GM12878 (cell line): ENCODE data around the gene POLR3G. TPM values are rescaled to one million over a fixed set of nuclear protein-coding genes. Genes with fewer than 3 reads are reported as not detected.

Experiments used
- ATAC-seq: fragments of 200-7000 bp; cut with Tn5 transposase; 3 replicates; pipeline ENCODE4 v1.9.1; 2020; ENCODE audit warnings: mild to moderate bottlenecking, moderate library complexity
- BruUV-seq: library from RNA; stranded (reverse); fragments of 400-500 nt; replicated peaks from 2 replicates; lab custom pipeline; 2021; lab: Mats Ljungman, UMichigan
- CTCF ChIA-PET: fragments of 300-600 bp; sonication (Branson Sonifier 250); formaldehyde crosslinking; extraction: SDS; loops from one replicate; lab custom pipeline; 2021; ENCODE audit warnings: inconsistent platforms; lab: Yijun Ruan, JAX
- POLR2A ChIA-PET: fragments of 350-600 bp; formaldehyde crosslinking; extraction: SDS; loops from one replicate; lab custom pipeline; 2021; ENCODE audit warnings: inconsistent platforms; lab: Charles Lee
- RAD21 ChIA-PET: fragments of 300-600 bp; sonication (Branson Sonifier 250); formaldehyde crosslinking; loops from one replicate; lab custom pipeline; 2023; ENCODE audit warnings: antibody characterized with exemption; ENCODE audit not compliant: unreplicated experiment; lab: Charles Lee
- SMC1A ChIA-PET: fragments of 300-600 bp; sonication (Branson Sonifier 250); formaldehyde crosslinking; loops from one replicate; lab custom pipeline; 2023; ENCODE audit not compliant: unreplicated experiment, uncharacterized antibody; lab: Charles Lee
- DNase-seq: peaks from one replicate; pipeline ENCODE4 v3.0.0-alpha.2; 2011; ENCODE audit warnings: low read depth, low spot score
- FAIRE-seq: peaks from 3 replicates; lab custom pipeline; 2011; peaks lifted over from hg19 to GRCh38; lab: Jason Lieb, UNC
- H2AFZ ChIP-seq: 2 replicates; pipeline ENCODE4 v1.6.0; 2011; ENCODE audit warnings: low read depth, low read length, control low read depth; ENCODE audit not compliant: control insufficient read depth
- H3K27ac ChIP-seq: 2 replicates; pipeline ENCODE4 v1.5.1; 2011; ENCODE audit warnings: control low read depth; ENCODE audit not compliant: control insufficient read depth, insufficient read depth
- H3K27me3 ChIP-seq, 2 experiments: replicated peaks in 1 of 2; 2 replicates each; pipeline versions ENCODE4 v1.6.0 to v1.6.1; 2011; ENCODE audit warnings: low read length in 1 of 2; ENCODE audit not compliant: control insufficient read depth in 2 of 2, insufficient read depth in 2 of 2
- H3K36me3 ChIP-seq, 2 experiments: 2 replicates each; pipeline ENCODE4 v1.5.1; 2011; ENCODE audit warnings: low read length in 1 of 2; ENCODE audit not compliant: control insufficient read depth in 2 of 2, insufficient read depth in 2 of 2
- H3K4me1 ChIP-seq: 2 replicates; pipeline ENCODE4 v1.6.1; 2011; ENCODE audit warnings: mild to moderate bottlenecking, low read length, moderate library complexity, mixed read lengths; ENCODE audit not compliant: control insufficient read depth, insufficient read depth
- H3K4me2 ChIP-seq: 2 replicates; pipeline ENCODE4 v1.6.0; 2011; ENCODE audit warnings: control low read depth; ENCODE audit not compliant: control insufficient read depth, insufficient read depth
- H3K4me3 ChIP-seq: fragments of 200-600 bp; sonication (generic); 2 replicates; pipeline ENCODE4 v1.5.1; 2016
- H3K79me2 ChIP-seq: 2 replicates; pipeline ENCODE4 v1.6.0; 2011; ENCODE audit warnings: low read length; ENCODE audit not compliant: control insufficient read depth, insufficient read depth
- H3K9ac ChIP-seq: 2 replicates; pipeline ENCODE4 v1.8.0; 2011; ENCODE audit warnings: low read length, control low read depth, mixed read lengths; ENCODE audit not compliant: control insufficient read depth, insufficient read depth
- H3K9me3 ChIP-seq: replicated peaks from 3 replicates; pipeline ENCODE4 v1.5.1; 2011; ENCODE audit warnings: mild to moderate bottlenecking, low read length; ENCODE audit not compliant: control insufficient read depth, insufficient read depth
- H4K20me1 ChIP-seq: 2 replicates; pipeline ENCODE4 v1.6.0; 2011; ENCODE audit not compliant: control insufficient read depth, insufficient read depth
- BRCA1 ChIP-seq: IDR thresholded peaks from 2 replicates; pipeline ENCODE4 v1.6.1; 2011; ENCODE audit warnings: low read depth, low read length, improper control_type of control experiment
- CEBPB ChIP-seq, 2 experiments: fragments of 150-350 bp in 1 of 2; IDR thresholded peaks; 2 replicates each; pipeline ENCODE4 v1.6.1; 2012 to 2014; ENCODE audit warnings: low read depth in 2 of 2, low read length in 2 of 2, borderline replicate concordance in 1 of 2, inconsistent platforms in 1 of 2
- CHD2 ChIP-seq: IDR thresholded peaks from 2 replicates; pipeline ENCODE4 v1.6.1; 2011; ENCODE audit warnings: low read depth, low read length, improper control_type of control experiment, borderline replicate concordance
- DPF2 ChIP-seq: fragments of 450-650 bp; IDR thresholded peaks from 2 replicates; pipeline ENCODE4 v1.6.1; 2017; ENCODE audit warnings: mild to moderate bottlenecking
- E4F1 ChIP-seq: fragments of 450-650 bp; IDR thresholded peaks from 2 replicates; pipeline ENCODE4 v1.6.1; 2018; ENCODE audit warnings: borderline replicate concordance, mild to moderate bottlenecking; ENCODE audit not compliant: partially characterized antibody
- HDAC6 ChIP-seq: fragments of 200-600 bp; sonication (generic); IDR thresholded peaks from one replicate; pipeline ENCODE4 v1.8.0; 2017; ENCODE audit warnings: antibody characterized with exemption; ENCODE audit not compliant: unreplicated experiment
- MEF2A ChIP-seq: IDR thresholded peaks from 2 replicates; pipeline ENCODE4 v1.6.1; 2011; ENCODE audit warnings: low read depth, mild to moderate bottlenecking, low read length, moderate library complexity; ENCODE audit not compliant: insufficient read depth
- MTA3 ChIP-seq: IDR thresholded peaks from 2 replicates; pipeline ENCODE4 v1.6.1; 2012; ENCODE audit warnings: low read length, inconsistent platforms, borderline replicate concordance
- NR2C2 ChIP-seq: IDR thresholded peaks from 2 replicates; pipeline ENCODE4 v1.6.1; 2011; ENCODE audit warnings: borderline replicate concordance, low read depth; ENCODE audit not compliant: control insufficient read depth, insufficient read length
- POLR2A ChIP-seq: IDR thresholded peaks from 2 replicates; pipeline ENCODE4 v1.6.1; 2011; ENCODE audit warnings: low read depth, mild to moderate bottlenecking, low read length
- ZSCAN29 ChIP-seq: fragments of 450-650 bp; IDR thresholded peaks from 2 replicates; pipeline ENCODE4 v1.6.1; 2017; ENCODE audit warnings: mild to moderate bottlenecking, moderate library complexity
- WGBS: methylation state at CpG from one replicate; pipeline ENCODE4 v1.1.6; 2016; ENCODE audit warnings: low lambda C conversion rate; ENCODE audit not compliant: insufficient replicate concordance, insufficient coverage; ENCODE audit errors: missing lambda C conversion rate; 5-methylcytosine and 5-hydroxymethylcytosine counted together
- in situ Hi-C: fragments of 300-500 bp; cut with MboI; formaldehyde crosslinking; loops from 9 replicates; pipeline ENCODE4 v1.14.3; 2018; ENCODE audit warnings: mixed read lengths
- intact Hi-C: fragments of 100-400 bp; cut with micrococcal nuclease; formaldehyde crosslinking; loops from one replicate; pipeline ENCODE4 v1.14.2; 2022; ENCODE audit not compliant: unreplicated experiment
- polyA plus RNA-seq, 11 experiments: library from polyadenylated mRNA; depleted of rRNA in 4 of 11; unstranded in 6 of 11; stranded (reverse) in 5 of 11; fragments of >200 nt; fragmentation: Nextera tagmentation in 4 of 11; fragmentation: Illumina TruSeq in 1 of 11; extraction: Ambion mirVana in 4 of 11; extraction: Trizol in 1 of 11; gene quantifications; 1 replicate in 1 of 11; 2 replicates in 10 of 11; pipeline versions ENCODE4 v1.2.1 to v1.2.3, GENCODE V29; 2011 to 2016; ENCODE audit warnings: inconsistent platforms in 2 of 11, missing spikeins in 2 of 11, low read depth in 1 of 11
- total RNA-seq, 4 experiments: library from RNA; depleted of rRNA in 3 of 4; stranded (reverse); fragments of >200 nt in 3 of 4; fragmentation: Illumina TruSeq in 1 of 4; extraction: Trizol in 1 of 4; gene quantifications; 2 replicates each; pipeline versions ENCODE4 v1.2.1 to v1.2.3, GENCODE V29; 2013 to 2021

POLR3G gene
- total and polyA plus RNA-seq, 10 of the 15 experiments (the other 5 are each of a cell fraction or from before 2014, with no cell fraction given), result 15.2 to 50.9 (median 27.5) TPM

DNA sequence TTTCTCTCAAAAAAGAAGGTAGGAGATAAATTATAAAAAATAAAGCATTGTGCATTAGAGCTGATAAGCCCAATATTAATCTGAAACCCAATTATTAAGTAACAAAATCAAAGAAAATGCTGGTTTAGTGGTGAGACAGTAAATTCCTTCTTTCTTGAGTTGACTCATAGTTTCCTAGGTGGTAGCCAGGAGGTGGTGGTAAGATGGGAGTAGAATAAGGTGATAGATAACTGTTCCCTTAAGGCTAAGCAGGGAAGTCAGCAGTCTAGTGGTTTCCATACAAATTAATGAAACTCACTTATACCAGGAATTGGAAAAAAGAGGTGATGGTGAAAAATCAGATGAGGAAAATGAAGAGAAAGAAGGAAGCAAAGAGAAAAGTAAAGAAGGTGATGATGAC lies 31.6 kb downstream of the POLR3G start:
- SMC1A ChIA-PET, result no interaction called here
- POLR2A ChIA-PET, result no interaction called here
- Histone ChIP-seq H2AFZ (no peak overlapping the region), H3K9ac (no peak overlapping the region), H3K4me3 (no peak overlapping the region), H3K36me3 (no peaks in the 10 kb centered on the region; a peak in 2 of 4 replicates), H3K27me3 (no peaks in the 10 kb centered on the region), H3K79me2 (no peaks in the 10 kb centered on the region), H4K20me1 (no peaks in the 10 kb centered on the region), H3K9me3 (no peaks in the 10 kb centered on the region), H3K4me1 (no peaks in the 10 kb centered on the region), H3K4me2 (no peak overlapping the region), H3K27ac (no peak overlapping the region)
- intact Hi-C loops, result no loop called here
- BruUV-seq, result no TSS peak
- in situ Hi-C loops, result no loop called here
- DNase-seq, result no peak
- no peak for FAIRE-seq
- no peak for ATAC-seq
- CTCF ChIA-PET, result no interaction called here
- RAD21 ChIA-PET, result interaction anchor here (1.5 kb wide), 1 partner anchor 30 kb away, joined by 4 read pairs; no protein-coding TSS in a partner anchor
- no peak for TF ChIP-seq CEBPB (IDR thresholded peaks at IDR 0.05; ENCODE audit: borderline replicate concordance in 1 of 2, low read depth in 2 of 2, low read length in 2 of 2)
- TF ChIP-seq E4F1, result no peak
- no peak for TF ChIP-seq NR2C2
- TF ChIP-seq POLR2A, result no peak
- TF ChIP-seq, all 136 proteins: peak for 0

GRCh38 chr5:90510438-90510837 lies 35.8 kb downstream of the POLR3G start:
- H3K79me2 ChIP-seq, result no peaks in the 10 kb centered on the region
- ChIA-PET CTCF (interaction anchor here (0.8 kb wide), 1 partner anchor 11 kb away, joined by 4 read pairs; no protein-coding TSS in a partner anchor), POLR2A (no interaction called here), SMC1A (no interaction called here), RAD21 (no interaction called here)
- no peaks in the 10 kb centered on the region for H3K9me3 ChIP-seq
- in situ Hi-C loops, result no loop called here
- no peak overlapping the region for H3K4me2 ChIP-seq
- intact Hi-C loops, result no loop called here
- no peak for DNase-seq
- no peaks in the 10 kb centered on the region; a peak in 1 of 4 replicates for H3K36me3 ChIP-seq
- H4K20me1 ChIP-seq, result no peaks in the 10 kb centered on the region
- 100% methylated on average over 1 of the region's 1 CpG for WGBS
- no peak for FAIRE-seq
- no peak overlapping the region for H3K4me3 ChIP-seq
- ATAC-seq, result no peak
- no peak overlapping the region for H3K9ac ChIP-seq
- BruUV-seq, result no TSS peak
- H2AFZ ChIP-seq, result no peak overlapping the region
- no peak overlapping the region for H3K27ac ChIP-seq
- no peaks in the 10 kb centered on the region for H3K4me1 ChIP-seq
- H3K27me3 ChIP-seq, result no peaks in the 10 kb centered on the region
- TF ChIP-seq MTA3, result no peak
- TF ChIP-seq BRCA1, result no peak
- TF ChIP-seq DPF2, result no peak
- TF ChIP-seq E4F1, result no peak
- TF ChIP-seq CHD2, result no peak
- TF ChIP-seq ZSCAN29, result no peak
- TF ChIP-seq MEF2A, result no peak
- no peak for TF ChIP-seq HDAC6
